Measurements from ENCODE around the gene MFSD6.

- TF ChIP-seq CTCF (IDR thresholded peaks at IDR 0.05 in 8 of 11, conservative IDR thresholded peaks at IDR 0.05 in 3 of 11) (no peak), POLR2A (IDR thresholded peaks at IDR 0.05) (no peak), POLR2AphosphoS5 (IDR thresholded peaks at IDR 0.05) (no peak)
Measured at GRCh38 chr2:190425883-190426658, 17.9 kb downstream of the MFSD6 start.
